Measurements from ENCODE around the gene CNTNAP2. TPM values are rescaled to one million over a fixed set of nuclear protein-coding genes. Genes with fewer than 3 reads are reported as not detected.
"Not testable (repeated sequence)": the region's sequence is repeated elsewhere in the genome, so short reads cannot be mapped to it uniquely, and the experiment has no call there.

The CNTNAP2 gene
- total RNA-seq, 2 experiments from 2014 or later, result not detected

DNA sequence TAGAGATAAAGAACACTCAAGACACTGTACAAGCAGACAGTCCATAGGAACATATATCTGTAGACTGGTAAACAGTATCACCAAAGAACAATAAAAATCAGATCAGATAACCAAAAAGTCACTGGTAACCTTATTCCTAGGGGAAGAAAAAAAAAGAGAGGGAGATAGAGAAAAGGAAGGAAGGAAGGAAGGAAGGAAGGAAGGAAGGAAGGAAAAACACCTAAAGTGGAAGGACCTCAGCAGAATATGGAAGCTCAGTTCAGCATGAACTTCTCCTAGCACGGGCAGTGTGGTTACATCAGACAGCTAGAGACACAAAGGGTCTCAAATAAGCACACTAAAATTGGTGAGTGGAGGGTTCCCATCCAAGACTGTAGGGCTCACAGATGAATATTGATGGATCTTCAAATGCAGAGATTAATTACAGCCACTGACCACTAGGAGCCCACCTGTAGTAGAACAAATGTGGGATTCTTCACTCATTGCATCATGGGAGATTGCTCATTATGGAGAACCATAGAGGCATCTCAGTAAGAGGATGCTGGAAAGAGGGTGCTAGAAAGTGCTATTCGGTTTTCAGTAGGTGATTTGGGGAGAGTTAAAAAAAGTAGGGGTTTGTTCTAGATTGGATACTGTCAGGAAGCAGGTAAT, 2180.5 kb downstream of the CNTNAP2 start:
- intact Hi-C loops (cut with micrococcal nuclease), result no loop called here
- Mint-ChIP-seq H3K4me3 (no peak overlapping the region), H3K9me3 (no peaks in the 10 kb centered on the region), H3K36me3 (no peaks in the 10 kb centered on the region), H3K27me3 (no peaks in the 10 kb centered on the region), H3K27ac (no peak overlapping the region), H3K4me1 (ENCODE audit: low read depth) (no peaks in the 10 kb centered on the region)
- ChIA-PET CTCF (no interaction called here), POLR2A (interaction anchor here (0.6 kb wide), 1 partner anchor 26 kb away, joined by 5 read pairs; no protein-coding TSS in a partner anchor)
- no peak for DNase-seq

- intact Hi-C loops (cut with micrococcal nuclease); H3K4me1 Mint-ChIP-seq (ENCODE audit: low read depth); H3K4me3 Mint-ChIP-seq; CTCF ChIA-PET; H3K36me3 Mint-ChIP-seq; DNase-seq; H3K9me3 Mint-ChIP-seq; H3K27me3 Mint-ChIP-seq; POLR2A ChIA-PET; H3K27ac Mint-ChIP-seq: not testable (repeated sequence)
Measured at GRCh38 chr7:148298768-148299167, 2182.2 kb downstream of the CNTNAP2 start.

GRCh38 chr7:148299350-148300276, 2183.0 kb downstream of the CNTNAP2 start:
- ChIA-PET CTCF (no interaction called here), POLR2A (no interaction called here)
- peaks cover 17% of the 10 kb centered on the region for H3K4me1 Mint-ChIP-seq (ENCODE audit: low read depth)
- no peak overlapping the region for H3K4me3 Mint-ChIP-seq
- no peaks in the 10 kb centered on the region for H3K9me3 Mint-ChIP-seq
- intact Hi-C loops (cut with micrococcal nuclease), result no loop called here
- no peak overlapping the region for H3K27ac Mint-ChIP-seq
- H3K27me3 Mint-ChIP-seq, result no peaks in the 10 kb centered on the region
- H3K36me3 Mint-ChIP-seq, result no peaks in the 10 kb centered on the region
- no peak for DNase-seq

DNA sequence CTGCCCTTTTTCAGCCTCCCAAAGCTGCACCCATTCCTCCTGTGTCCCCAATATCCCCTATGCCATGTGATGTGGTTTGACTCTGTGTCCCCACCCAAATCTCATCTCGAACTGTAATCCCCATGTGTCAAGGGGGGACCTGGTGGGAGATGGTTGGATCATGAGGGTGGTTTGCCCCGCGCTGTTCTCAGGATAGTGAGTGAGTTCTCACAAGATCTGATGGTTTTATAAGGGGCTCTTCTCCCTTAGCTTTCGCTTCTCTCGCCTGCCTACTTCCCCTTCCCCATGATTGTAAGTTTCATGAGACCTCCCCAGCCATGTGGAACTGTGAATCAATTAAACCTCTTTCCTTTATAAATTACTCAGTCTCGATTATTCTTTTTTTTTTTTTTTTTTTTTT, 2185.8 kb downstream of the CNTNAP2 start:
- H3K36me3 Mint-ChIP-seq; intact Hi-C loops (cut with micrococcal nuclease); H3K4me3 Mint-ChIP-seq; H3K9me3 Mint-ChIP-seq; DNase-seq; H3K27me3 Mint-ChIP-seq; CTCF ChIA-PET; POLR2A ChIA-PET; H3K27ac Mint-ChIP-seq: not testable (repeated sequence)
- peaks cover 30% of the 10 kb centered on the region for H3K4me1 Mint-ChIP-seq (ENCODE audit: low read depth)

- Mint-ChIP-seq H3K4me3 (no peak overlapping the region), H3K9me3 (no peaks in the 10 kb centered on the region), H3K27ac (peak overlapping the region; percentile 13), H3K36me3 (no peaks in the 10 kb centered on the region), H3K4me1 (ENCODE audit: low read depth) (peaks cover 30% of the 10 kb centered on the region), H3K27me3 (no peaks in the 10 kb centered on the region)
- ChIA-PET POLR2A (no interaction called here), CTCF (no interaction called here)
- DNase-seq, result no peak
- intact Hi-C loops (cut with micrococcal nuclease), result no loop called here
Measured at GRCh38 chr7:148303295-148304082, 2186.9 kb downstream of the CNTNAP2 start.

- POLR2A ChIA-PET, result no interaction called here
- CTCF ChIA-PET, result no interaction called here
- DNase-seq, result no peak
- Mint-ChIP-seq H3K4me1 (ENCODE audit: low read depth) (peaks cover 30% of the 10 kb centered on the region), H3K27ac (peak overlapping the region; percentile 13), H3K4me3 (no peak overlapping the region), H3K27me3 (no peaks in the 10 kb centered on the region), H3K36me3 (no peaks in the 10 kb centered on the region), H3K9me3 (no peaks in the 10 kb centered on the region)
- intact Hi-C loops (cut with micrococcal nuclease), result no loop called here
Measured at GRCh38 chr7:148304083-148304335, 2187.4 kb downstream of the CNTNAP2 start.

DNA sequence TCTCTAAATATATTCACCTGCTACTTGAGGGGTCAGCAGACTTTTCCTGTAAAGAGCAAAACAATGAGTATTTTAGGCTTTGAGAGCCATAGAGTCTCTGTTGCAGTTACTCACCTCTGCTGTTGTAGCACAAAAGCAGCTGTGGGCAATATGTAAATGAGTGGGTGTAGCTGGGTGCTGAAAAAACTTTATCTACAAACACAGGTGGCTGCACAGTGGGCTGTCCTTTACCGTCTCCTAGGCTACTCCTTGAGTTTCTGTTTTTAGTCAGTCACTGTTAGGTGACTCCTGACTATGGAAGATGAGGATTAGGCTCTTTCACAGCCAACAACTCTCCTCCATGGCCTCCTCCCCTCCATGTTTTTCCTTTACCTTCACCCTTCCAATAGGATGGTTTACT, 2187.9 kb downstream of the CNTNAP2 start:
- peaks cover 30% of the 10 kb centered on the region for H3K4me1 Mint-ChIP-seq (ENCODE audit: low read depth)
- intact Hi-C loops (cut with micrococcal nuclease), result no loop called here
- H3K27ac Mint-ChIP-seq, result no peak overlapping the region
- ChIA-PET CTCF (no interaction called here), POLR2A (no interaction called here)
- no peak overlapping the region for H3K4me3 Mint-ChIP-seq
- no peaks in the 10 kb centered on the region for H3K27me3 Mint-ChIP-seq
- DNase-seq, result no peak
- H3K36me3 Mint-ChIP-seq, result no peaks in the 10 kb centered on the region
- peaks cover 3% of the 10 kb centered on the region for H3K9me3 Mint-ChIP-seq

DNA sequence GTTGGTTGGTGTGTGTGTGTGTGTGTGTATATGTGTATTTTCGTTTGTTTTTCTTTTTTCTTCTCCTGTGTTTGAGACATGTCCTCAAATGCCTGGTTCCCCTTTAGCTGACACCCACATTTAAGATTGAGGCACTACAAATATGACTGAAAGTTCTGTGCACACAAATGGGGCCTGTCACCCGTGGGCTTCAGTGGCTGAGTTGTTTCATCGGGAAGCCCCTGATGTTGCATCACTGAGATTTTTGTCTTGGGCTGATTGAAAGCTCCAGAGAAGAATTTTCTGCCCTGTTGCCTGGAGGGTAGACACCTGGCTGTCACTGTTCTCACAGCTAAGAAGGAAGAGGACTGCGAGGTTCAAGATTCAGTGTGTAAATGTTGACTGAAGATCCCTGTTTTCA, 2190.2 kb downstream of the CNTNAP2 start:
- DNase-seq, result no peak

GRCh38 chr7:148318102-148318811, 2201.7 kb downstream of the CNTNAP2 start:
- H3K9me3 Mint-ChIP-seq, result peaks cover 6% of the 10 kb centered on the region
- H3K36me3 Mint-ChIP-seq, result no peaks in the 10 kb centered on the region
- ChIA-PET CTCF (no interaction called here), POLR2A (no interaction called here)
- H3K4me1 Mint-ChIP-seq (ENCODE audit: low read depth), result no peaks in the 10 kb centered on the region
- H3K27me3 Mint-ChIP-seq, result no peaks in the 10 kb centered on the region
- intact Hi-C loops (cut with micrococcal nuclease), result no loop called here
- DNase-seq, result no peak
- no peak overlapping the region for H3K4me3 Mint-ChIP-seq
- H3K27ac Mint-ChIP-seq, result no peak overlapping the region

More for the DNA sequence above, 2190.2 kb downstream of the CNTNAP2 start:
- ChIA-PET POLR2A (no interaction called here), CTCF (no interaction called here)
- Mint-ChIP-seq H3K27ac (no peak overlapping the region), H3K9me3 (peaks cover 3% of the 10 kb centered on the region), H3K27me3 (no peaks in the 10 kb centered on the region), H3K4me1 (ENCODE audit: low read depth) (peaks cover 30% of the 10 kb centered on the region), H3K4me3 (no peak overlapping the region), H3K36me3 (no peaks in the 10 kb centered on the region)
- intact Hi-C loops (cut with micrococcal nuclease), result no loop called here

GRCh38 chr7:148318838-148319237, 2202.2 kb downstream of the CNTNAP2 start:
- Mint-ChIP-seq H3K4me1 (ENCODE audit: low read depth) (no peaks in the 10 kb centered on the region), H3K36me3 (no peaks in the 10 kb centered on the region), H3K4me3 (no peak overlapping the region), H3K27ac (no peak overlapping the region), H3K9me3 (peaks cover 3% of the 10 kb centered on the region), H3K27me3 (no peaks in the 10 kb centered on the region)
- ChIA-PET POLR2A (no interaction called here), CTCF (interaction anchor here (1.2 kb wide), 1 partner anchor 54 kb away, joined by 3 read pairs; no protein-coding TSS in a partner anchor)
- DNase-seq, result no peak
- intact Hi-C loops (cut with micrococcal nuclease), result no loop called here

GRCh38 chr7:148319316-148319808, 2202.8 kb downstream of the CNTNAP2 start:
- Mint-ChIP-seq H3K4me3 (no peak overlapping the region), H3K27me3 (no peaks in the 10 kb centered on the region), H3K9me3 (no peaks in the 10 kb centered on the region), H3K4me1 (ENCODE audit: low read depth) (no peaks in the 10 kb centered on the region), H3K36me3 (no peaks in the 10 kb centered on the region), H3K27ac (no peak overlapping the region)
- DNase-seq, result no peak
- ChIA-PET POLR2A (no interaction called here), CTCF (interaction anchor here (1.2 kb wide), 1 partner anchor 55 kb away, joined by 3 read pairs; no protein-coding TSS in a partner anchor)
- intact Hi-C loops (cut with micrococcal nuclease), result no loop called here

DNA sequence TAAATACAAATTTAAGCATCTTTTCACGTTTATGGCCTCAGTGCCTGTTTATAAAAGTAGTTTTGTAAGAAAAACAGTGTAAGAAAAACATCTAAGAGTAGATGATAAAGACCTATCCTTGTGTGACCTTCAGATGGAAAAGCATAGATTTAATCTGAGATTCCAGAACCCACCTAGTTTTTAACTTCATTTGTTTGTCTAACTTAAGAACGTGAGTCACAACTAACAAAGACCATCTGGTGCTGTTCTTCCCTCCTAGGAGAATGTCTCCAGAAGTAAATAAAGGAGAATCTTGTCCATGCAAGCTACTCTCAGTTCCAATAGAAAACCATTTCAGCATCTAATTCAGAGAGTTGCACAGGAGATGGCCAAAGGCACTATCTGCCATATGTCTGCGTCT, 2208.6 kb downstream of the CNTNAP2 start:
- H3K4me3 Mint-ChIP-seq, result no peak overlapping the region
- peaks cover 5% of the 10 kb centered on the region for H3K27me3 Mint-ChIP-seq
- intact Hi-C loops (cut with micrococcal nuclease), result no loop called here
- ChIA-PET POLR2A (no interaction called here), CTCF (no interaction called here)
- no peaks in the 10 kb centered on the region for H3K9me3 Mint-ChIP-seq
- H3K4me1 Mint-ChIP-seq (ENCODE audit: low read depth), result no peaks in the 10 kb centered on the region
- no peak for DNase-seq
- no peaks in the 10 kb centered on the region for H3K36me3 Mint-ChIP-seq
- H3K27ac Mint-ChIP-seq, result no peak overlapping the region
